ENCODE measurements around the gene MYLK. TPM values are rescaled to one million over a fixed set of nuclear protein-coding genes. Genes with fewer than 3 reads are reported as not detected.

MYLK gene
- total and polyA plus RNA-seq, 9 of the 15 experiments (the other 6 are each of a cell fraction or from before 2014, with no cell fraction given): 0.11 to 0.53 (median 0.18) TPM; not detected in 2

DNA sequence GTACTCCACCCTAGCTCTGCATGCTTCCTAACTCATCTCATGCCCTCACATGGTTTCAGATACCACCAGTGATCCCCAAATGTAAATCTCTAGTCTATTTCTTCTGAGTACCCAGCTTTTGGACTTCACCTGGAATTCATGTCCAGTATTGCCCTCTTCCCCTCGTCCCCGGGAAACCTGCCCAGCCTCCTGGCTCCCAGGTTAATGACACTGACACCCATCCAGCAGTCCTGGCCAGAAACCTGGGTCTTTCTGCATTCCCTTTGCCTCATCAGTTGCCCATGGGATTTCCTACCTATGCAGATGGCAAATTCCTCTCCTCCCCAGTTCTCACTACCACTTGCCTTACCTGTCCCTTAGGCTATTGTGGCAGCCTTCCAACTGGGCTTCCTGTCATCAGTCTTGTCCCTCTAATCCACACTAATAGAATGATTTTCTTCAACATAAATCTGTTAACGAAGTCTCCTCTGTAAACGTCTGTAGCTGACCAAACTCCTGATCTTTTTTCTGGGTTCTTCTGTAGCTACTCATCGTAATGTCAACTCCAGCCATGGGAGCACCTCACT is 15.3 kb upstream of the MYLK start:
- H3K4me3 ChIP-seq: no peak overlapping the region
- no peaks in the 10 kb centered on the region for H3K9me3 ChIP-seq (replicated peaks; ENCODE audit: control insufficient read depth, insufficient read depth, low read depth, low read length)
- no peak overlapping the region for H2AFZ ChIP-seq (ENCODE audit: low read depth, low read length)
- BruUV-seq (replicated peaks): no TSS peak
- H3K79me2 ChIP-seq (ENCODE audit: control insufficient read depth, insufficient read depth, low read length): no peaks in the 10 kb centered on the region
- TF ChIP-seq PTTG1 (tag; IDR thresholded peaks at IDR 0.05; ENCODE audit: low read depth) (no peak), NEUROD1 (IDR thresholded peaks at IDR 0.05; ENCODE audit: borderline replicate concordance, low read depth, low read length, partially characterized antibody) (no peak), BCL6 (CRISPR knock-in tag; IDR thresholded peaks at IDR 0.05) (no peak), ZNF551 (CRISPR knock-in tag; IDR thresholded peaks at IDR 0.05) (no peak), BDP1 (IDR thresholded peaks at IDR 0.05; ENCODE audit: insufficient read depth, insufficient read length) (no peak), KLF1 (tag; IDR thresholded peaks at IDR 0.05) (no peak), KDM4B (IDR thresholded peaks at IDR 0.05; ENCODE audit: borderline replicate concordance in 2 of 2, low read depth in 1 of 2) (no peak), BRCA1 (IDR thresholded peaks at IDR 0.05) (no peak), BRCA1 (CRISPR knock-in tag; IDR thresholded peaks at IDR 0.05) (no peak), PCBP1 (IDR thresholded peaks at IDR 0.05; ENCODE audit: low read depth, low read length, poor library complexity, severe bottlenecking) (no peak)
- TF ChIP-seq, protein P1, sequence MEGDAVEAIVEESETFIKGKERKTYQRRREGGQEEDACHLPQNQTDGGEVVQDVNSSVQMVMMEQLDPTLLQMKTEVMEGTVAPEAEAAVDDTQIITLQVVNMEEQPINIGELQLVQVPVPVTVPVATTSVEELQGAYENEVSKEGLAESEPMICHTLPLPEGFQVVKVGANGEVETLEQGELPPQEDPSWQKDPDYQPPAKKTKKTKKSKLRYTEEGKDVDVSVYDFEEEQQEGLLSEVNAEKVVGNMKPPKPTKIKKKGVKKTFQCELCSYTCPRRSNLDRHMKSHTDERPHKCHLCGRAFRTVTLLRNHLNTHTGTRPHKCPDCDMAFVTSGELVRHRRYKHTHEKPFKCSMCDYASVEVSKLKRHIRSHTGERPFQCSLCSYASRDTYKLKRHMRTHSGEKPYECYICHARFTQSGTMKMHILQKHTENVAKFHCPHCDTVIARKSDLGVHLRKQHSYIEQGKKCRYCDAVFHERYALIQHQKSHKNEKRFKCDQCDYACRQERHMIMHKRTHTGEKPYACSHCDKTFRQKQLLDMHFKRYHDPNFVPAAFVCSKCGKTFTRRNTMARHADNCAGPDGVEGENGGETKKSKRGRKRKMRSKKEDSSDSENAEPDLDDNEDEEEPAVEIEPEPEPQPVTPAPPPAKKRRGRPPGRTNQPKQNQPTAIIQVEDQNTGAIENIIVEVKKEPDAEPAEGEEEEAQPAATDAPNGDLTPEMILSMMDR (IDR thresholded peaks at IDR 0.05 in 2 of 3, conservative IDR thresholded peaks at IDR 0.05 in 1 of 3; ENCODE audit: insufficient read depth in 2 of 3, low read depth in 1 of 3, low read length in 3 of 3): no peak
- TF ChIP-seq, protein P2, sequence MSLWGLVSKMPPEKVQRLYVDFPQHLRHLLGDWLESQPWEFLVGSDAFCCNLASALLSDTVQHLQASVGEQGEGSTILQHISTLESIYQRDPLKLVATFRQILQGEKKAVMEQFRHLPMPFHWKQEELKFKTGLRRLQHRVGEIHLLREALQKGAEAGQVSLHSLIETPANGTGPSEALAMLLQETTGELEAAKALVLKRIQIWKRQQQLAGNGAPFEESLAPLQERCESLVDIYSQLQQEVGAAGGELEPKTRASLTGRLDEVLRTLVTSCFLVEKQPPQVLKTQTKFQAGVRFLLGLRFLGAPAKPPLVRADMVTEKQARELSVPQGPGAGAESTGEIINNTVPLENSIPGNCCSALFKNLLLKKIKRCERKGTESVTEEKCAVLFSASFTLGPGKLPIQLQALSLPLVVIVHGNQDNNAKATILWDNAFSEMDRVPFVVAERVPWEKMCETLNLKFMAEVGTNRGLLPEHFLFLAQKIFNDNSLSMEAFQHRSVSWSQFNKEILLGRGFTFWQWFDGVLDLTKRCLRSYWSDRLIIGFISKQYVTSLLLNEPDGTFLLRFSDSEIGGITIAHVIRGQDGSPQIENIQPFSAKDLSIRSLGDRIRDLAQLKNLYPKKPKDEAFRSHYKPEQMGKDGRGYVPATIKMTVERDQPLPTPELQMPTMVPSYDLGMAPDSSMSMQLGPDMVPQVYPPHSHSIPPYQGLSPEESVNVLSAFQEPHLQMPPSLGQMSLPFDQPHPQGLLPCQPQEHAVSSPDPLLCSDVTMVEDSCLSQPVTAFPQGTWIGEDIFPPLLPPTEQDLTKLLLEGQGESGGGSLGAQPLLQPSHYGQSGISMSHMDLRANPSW (CRISPR knock-in tag; IDR thresholded peaks at IDR 0.05): no peak
- TF ChIP-seq, protein P3, sequence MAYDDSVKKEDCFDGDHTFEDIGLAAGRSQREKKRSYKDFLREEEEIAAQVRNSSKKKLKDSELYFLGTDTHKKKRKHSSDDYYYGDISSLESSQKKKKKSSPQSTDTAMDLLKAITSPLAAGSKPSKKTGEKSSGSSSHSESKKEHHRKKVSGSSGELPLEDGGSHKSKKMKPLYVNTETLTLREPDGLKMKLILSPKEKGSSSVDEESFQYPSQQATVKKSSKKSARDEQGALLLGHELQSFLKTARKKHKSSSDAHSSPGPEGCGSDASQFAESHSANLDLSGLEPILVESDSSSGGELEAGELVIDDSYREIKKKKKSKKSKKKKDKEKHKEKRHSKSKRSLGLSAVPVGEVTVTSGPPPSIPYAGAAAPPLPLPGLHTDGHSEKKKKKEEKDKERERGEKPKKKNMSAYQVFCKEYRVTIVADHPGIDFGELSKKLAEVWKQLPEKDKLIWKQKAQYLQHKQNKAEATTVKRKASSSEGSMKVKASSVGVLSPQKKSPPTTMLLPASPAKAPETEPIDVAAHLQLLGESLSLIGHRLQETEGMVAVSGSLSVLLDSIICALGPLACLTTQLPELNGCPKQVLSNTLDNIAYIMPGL (CRISPR knock-in tag; IDR thresholded peaks at IDR 0.05): no peak
- TF ChIP-seq, protein P4, sequence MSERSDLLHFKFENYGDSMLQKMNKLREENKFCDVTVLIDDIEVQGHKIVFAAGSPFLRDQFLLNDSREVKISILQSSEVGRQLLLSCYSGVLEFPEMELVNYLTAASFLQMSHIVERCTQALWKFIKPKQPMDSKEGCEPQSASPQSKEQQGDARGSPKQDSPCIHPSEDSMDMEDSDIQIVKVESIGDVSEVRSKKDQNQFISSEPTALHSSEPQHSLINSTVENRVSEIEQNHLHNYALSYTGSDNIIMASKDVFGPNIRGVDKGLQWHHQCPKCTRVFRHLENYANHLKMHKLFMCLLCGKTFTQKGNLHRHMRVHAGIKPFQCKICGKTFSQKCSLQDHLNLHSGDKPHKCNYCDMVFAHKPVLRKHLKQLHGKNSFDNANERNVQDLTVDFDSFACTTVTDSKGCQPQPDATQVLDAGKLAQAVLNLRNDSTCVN (CRISPR knock-in tag; IDR thresholded peaks at IDR 0.05): no peak
- H3K4me2 ChIP-seq (ENCODE audit: insufficient read depth, low read length): no peak overlapping the region
- in situ Hi-C loops (cut with MboI): no loop called here
- DNase-seq (ENCODE audit: extremely low read depth in 1 of 4, low spot score in 3 of 4) (no peak), FAIRE-seq (no peak), ATAC-seq (no peak)
- H3K27me3 ChIP-seq (ENCODE audit: control insufficient read depth in 2 of 2, insufficient read depth in 2 of 2, low read length in 2 of 2): no peaks in the 10 kb centered on the region
- no peaks in the 10 kb centered on the region for H4K20me1 ChIP-seq (replicated peaks; ENCODE audit: control insufficient read depth, insufficient read depth, low read length)
- no peak overlapping the region for H3K9ac ChIP-seq (ENCODE audit: insufficient read depth in 1 of 2, low read depth in 2 of 2, low read length in 2 of 2)
- ChIA-PET CTCF (ENCODE audit: low intra/inter-chr PET ratio) (no interaction called here), POLR2A (interaction anchor here (1.1 kb wide), 1 partner anchor 12 kb away, joined by 3 read pairs; no protein-coding TSS in a partner anchor)
- no peak overlapping the region for H3K27ac ChIP-seq (ENCODE audit: extremely low read depth, low read depth, low read length)
- no peaks in the 10 kb centered on the region for H3K4me1 ChIP-seq (replicated peaks in 1 of 2; ENCODE audit: control insufficient read depth in 2 of 2, insufficient read depth in 2 of 2, low read length in 2 of 2)
- intact Hi-C loops (cut with micrococcal nuclease): no loop called here
- no peaks in the 10 kb centered on the region for H3K9me1 ChIP-seq (ENCODE audit: control insufficient read depth, insufficient read depth, low read length)
- 0% methylated on average over 3 of the region's 5 CpGs for WGBS (ENCODE audit: insufficient coverage, low coverage, missing lambda C conversion rate)
- no peaks in the 10 kb centered on the region for H3K36me3 ChIP-seq (ENCODE audit: control insufficient read depth, insufficient read depth, low read length)

All from K562 (cell line).